GM04503 (cell line): ENCODE data around the gene EDN1.
"Not testable (repeated sequence)": the region's sequence is repeated elsewhere in the genome, so short reads cannot be mapped to it uniquely, and the experiment has no call there.

Experiments used
- DNase-seq: peaks from one replicate; pipeline ENCODE4 v3.0.0-alpha.2; 2012; ENCODE audit warnings: low read depth

Gene EDN1

GRCh38 chr6:12327391-12327790, 37.2 kb downstream of the EDN1 start:
- DNase-seq, result no peak

DNA sequence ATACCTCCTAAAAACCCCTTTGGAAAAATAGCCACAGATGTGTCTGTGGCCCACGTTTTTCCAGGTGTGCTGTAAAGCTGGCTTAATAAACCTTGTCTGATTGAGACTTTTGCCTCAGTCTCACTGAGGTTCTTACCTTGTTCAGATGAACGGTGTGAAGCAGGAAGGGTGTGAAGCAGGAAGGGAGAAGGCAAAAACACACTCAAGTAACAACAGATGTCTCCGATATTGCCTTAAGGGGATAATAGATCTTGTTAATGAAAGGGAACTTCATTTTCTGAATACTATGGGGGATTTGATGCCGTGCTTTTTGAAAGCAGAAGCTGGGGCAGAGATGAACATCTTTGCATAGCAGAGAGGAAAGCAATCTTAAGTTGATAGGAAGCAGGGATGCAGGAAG, 37.8 kb downstream of the EDN1 start:
- DNase-seq, result no peak

GRCh38 chr6:12328701-12329100, 38.5 kb downstream of the EDN1 start:
- DNase-seq, result no peak

GRCh38 chr6:12331474-12331873, 41.3 kb downstream of the EDN1 start:
- no peak for DNase-seq

DNA sequence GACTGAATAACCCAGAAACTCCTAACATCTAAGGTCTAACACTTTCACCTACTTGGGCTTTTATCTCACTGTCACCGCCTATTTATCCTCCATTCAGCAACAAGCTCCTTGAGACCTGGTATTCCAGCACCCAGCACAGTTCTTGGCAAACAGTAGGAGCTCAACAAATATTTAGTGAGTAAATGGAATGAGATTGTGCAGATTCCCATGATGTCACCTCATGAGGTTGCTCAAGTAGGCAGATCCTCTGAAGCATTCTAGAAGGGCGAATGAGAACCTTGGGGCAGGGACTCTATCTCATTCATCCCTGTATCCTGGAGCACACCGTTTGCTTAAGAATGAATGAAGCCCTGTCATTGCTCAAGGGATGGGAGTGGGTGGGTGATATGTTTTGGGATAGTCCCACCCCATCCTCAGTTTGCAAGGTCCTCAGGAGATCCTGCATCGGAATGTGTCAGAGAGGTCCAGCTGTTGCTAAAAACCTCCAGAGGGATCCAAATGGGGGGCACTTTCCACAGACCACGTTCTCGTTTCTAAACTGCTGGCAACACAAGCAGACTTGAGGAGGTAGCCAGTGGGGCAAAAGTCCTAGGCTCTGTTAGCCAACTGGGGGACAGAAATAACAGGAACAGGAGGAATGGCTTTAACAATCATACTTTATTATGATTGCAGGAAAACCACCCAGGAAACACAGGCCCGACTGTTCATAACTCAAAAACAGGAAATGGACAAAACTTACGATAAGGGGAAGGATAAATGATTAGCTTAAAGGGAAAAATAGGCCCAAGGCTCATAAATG, 42.0 kb downstream of the EDN1 start:
- no peak for DNase-seq

DNA sequence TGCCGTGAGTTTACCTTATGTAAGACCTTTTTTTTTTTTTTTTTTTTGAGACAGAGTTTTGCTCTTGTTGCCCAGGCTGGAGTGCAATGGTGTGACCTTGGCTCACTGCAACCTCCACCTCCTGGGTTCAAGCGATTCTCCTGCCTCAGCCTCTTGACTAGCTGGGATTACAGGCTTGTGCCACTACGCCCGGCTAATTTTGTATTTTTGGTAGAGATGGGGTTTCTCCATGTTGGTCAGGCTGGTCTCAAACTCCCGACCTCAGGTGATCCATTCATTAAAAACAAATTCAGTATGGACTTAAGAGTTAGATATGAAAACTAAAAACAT, 42.6 kb downstream of the EDN1 start:
- DNase-seq, result not testable (repeated sequence)

GRCh38 chr6:12333128-12333527, 43.0 kb downstream of the EDN1 start:
- DNase-seq, result no peak

DNA sequence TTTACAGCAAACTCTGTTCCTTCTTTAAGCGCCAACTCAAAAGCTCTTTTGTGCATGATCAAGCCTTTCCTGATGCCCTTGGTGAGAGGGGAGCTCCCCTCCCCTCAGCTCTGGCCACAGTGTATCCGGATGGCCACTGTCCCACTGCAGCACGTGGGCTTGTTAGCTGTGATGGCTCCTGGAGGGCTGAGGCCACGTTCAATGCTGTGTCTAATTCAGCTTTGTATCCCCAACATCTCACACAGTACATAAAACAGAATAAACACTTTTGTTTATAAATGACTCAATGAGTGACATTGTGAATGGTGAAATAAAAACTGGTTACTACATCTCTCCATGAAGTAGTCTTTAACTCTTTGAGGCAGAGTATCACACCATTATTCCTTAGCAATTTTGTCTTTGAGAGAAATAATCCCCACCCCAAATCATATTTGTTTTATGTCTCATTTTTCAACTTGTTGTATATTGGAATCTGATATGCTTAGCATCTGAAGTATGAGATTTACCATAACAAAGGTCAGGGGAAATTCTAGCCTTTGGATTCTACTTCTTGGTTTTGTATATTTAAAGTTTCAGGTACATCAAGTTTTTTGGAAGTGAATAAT, 44.5 kb downstream of the EDN1 start:
- no peak for DNase-seq

DNA sequence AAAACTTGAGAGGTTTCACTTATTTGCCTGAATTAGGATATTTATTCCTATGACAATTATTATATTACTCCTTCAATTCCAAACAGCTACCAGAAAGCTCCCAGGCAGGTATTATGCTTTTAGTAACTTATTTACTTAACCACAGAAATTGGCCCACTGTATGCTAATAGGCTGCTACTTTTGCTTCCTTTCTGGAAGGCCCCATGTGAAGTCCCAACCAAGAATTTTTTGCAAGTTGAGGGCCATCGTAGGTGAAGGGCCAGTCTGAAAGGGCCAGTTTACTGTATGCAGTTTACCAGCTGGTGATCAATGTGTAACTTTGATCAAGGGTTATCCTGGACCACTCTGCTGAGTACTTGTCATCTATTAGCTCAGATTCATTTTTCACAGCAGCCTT, 45.0 kb downstream of the EDN1 start:
- DNase-seq, result no peak

- no peak for DNase-seq
These were observed 45.6 kb downstream of the EDN1 start for GRCh38 chr6:12335717-12336116.

DNA sequence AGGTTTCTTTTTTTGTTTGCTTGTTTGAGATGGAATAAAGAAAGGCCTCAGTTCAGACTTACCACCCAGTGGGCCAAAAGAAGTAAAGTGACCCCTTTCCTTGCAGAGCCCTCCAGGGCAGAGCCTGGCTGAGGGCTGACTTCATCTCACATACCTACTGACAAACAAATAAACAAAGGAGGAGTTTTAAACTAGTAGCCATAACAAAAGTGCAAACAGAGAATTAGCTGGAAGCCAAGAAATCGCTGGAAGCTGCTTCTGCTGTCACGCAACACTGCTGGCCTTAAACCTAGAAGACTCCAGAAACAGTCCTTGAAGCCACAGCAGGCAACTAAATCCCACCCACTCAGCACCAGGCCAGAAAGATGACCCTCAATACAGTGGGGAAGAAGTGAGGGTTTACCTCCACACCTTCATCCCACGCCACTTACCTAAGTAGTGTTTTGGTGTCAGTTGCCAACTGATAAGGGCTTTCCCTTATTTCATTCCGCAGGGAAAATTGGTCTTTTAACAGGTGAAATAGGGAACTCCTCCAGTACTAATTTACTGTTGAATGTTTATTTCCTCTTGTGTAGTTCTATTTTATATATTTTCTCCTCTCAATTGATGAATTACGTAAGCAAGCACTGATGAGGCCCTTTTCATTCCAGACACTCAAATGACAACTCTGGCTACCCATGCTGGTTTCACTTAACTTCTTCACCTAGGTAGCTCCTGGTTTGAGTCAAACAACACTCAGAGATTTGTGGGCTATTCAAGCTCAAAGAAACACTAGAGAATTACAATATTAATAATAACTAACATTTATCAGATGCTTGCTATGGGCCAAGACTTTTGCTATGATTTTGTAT, 46.2 kb downstream of the EDN1 start:
- DNase-seq, result no peak

GRCh38 chr6:12339022-12339421, 48.9 kb downstream of the EDN1 start:
- DNase-seq, result no peak

DNA sequence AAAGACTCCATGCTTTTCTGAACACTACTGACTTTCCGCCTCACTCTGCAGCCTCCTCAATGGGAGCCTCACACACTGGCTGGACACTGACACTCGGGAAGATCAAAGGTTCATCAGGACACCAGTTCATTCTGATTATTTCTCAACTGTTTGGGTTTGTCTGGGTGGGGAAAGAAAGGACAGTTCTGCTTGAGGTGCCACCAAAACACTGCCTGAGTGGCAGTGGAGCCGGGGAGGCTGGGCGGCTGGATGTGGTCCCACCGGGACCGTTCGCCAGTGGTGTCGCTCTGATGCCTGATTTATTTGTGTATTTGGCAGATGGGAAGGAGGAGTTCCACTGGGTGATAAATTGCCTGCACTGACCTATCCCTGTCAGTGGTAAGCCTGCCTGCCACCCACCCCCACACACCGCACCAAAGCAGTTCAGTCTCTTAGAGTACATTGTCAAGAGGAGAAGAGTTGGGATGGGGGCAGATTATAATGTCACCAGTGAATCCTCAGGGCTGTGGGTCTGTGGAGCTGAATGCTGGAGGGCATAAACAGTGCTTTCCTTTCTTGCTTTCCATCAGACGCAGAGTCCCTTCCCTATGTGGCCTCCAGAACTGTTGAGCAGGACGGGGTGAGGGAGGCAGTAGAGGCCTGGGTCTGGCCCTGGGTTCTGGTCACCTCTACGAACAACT, 49.8 kb downstream of the EDN1 start:
- DNase-seq, result no peak

GRCh38 chr6:12340488-12340818, 50.3 kb downstream of the EDN1 start:
- DNase-seq, result no peak

DNA sequence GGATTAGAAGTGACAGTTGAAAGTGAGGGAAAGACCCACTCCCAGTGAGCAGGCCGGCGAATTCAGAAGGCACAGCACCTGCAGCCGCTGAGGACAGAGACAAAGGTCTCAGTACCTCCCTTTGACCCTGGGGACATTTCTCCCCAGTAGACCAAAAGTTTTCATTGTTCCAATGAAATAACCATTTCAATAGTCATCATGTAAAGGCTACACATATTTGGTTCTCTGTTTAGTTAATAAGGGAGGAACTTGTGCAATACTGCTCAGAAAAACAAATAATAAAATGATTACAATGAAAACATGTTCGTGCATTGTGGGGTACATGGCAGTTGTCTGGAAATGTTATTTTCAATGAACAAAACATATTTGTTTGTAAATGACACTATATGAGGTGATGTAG, 52.5 kb downstream of the EDN1 start:
- DNase-seq, result no peak

GRCh38 chr6:12343122-12343439, 52.9 kb downstream of the EDN1 start:
- DNase-seq, result no peak

GRCh38 chr6:12343440-12344162, 53.4 kb downstream of the EDN1 start:
- DNase-seq, result no peak

DNA sequence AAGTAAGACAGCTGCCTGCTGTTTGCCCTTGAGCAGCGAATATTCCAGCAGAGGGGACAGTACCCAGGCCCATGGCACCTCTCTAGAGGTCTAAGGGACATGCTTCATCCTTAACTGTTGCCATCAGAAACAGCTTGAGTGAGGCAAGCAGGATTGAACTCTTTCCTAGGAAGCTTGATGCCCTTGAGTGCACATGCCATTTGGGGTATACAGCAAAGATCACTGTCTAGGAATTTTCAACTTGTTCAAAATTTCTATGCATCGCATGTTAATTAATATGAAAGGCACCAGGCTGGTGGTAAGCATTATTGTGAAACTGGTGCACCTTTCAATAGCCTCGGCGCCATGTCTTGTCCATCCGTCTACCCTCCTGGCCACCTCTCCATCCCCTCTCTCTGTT, 54.1 kb downstream of the EDN1 start:
- no peak for DNase-seq

GRCh38 chr6:12344961-12345693, 55.0 kb downstream of the EDN1 start:
- no peak for DNase-seq

GRCh38 chr6:12345694-12346058, 55.5 kb downstream of the EDN1 start:
- no peak for DNase-seq
